ENCODE measurements around the gene RPS6KA2. TPM values are rescaled to one million over a fixed set of nuclear protein-coding genes. Genes with fewer than 3 reads are reported as not detected.

Gene RPS6KA2
- total and polyA plus RNA-seq, 2 donors (not counting 3 experiments of a cell fraction or from before 2014, with no cell fraction given) = 54.5 to 75.8 TPM

GRCh38 chr6:166670013-166670412 lies 43.0 kb upstream of the RPS6KA2 start:
- CTCF ChIA-PET = no interaction called here

GRCh38 chr6:166667796-166668610 lies 41.0 kb upstream of the RPS6KA2 start:
- no peaks in the 10 kb centered on the region for H3K9me1 ChIP-seq (replicated peaks; ENCODE audit: control insufficient read depth, extremely low read depth, insufficient read depth, low read length)
- no peak overlapping the region for H3K4me3 ChIP-seq (replicated peaks in 1 of 3; ENCODE audit: insufficient read depth in 1 of 3, low read depth in 1 of 3, low read length in 3 of 3)
- H4K20me1 ChIP-seq (replicated peaks; ENCODE audit: control insufficient read depth, extremely low read depth, insufficient read depth, low read length) = no peaks in the 10 kb centered on the region
- no peak for DNase-seq (ENCODE audit: low read depth, low spot score)
- H3K4me1 ChIP-seq (ENCODE audit: control insufficient read depth, extremely low read depth, insufficient read depth, low read length) = no peaks in the 10 kb centered on the region
- H3K79me2 ChIP-seq (ENCODE audit: control insufficient read depth, insufficient read depth, low read length) = no peaks in the 10 kb centered on the region
- H2AFZ ChIP-seq (ENCODE audit: low read depth, low read length) = no peak overlapping the region
- no peak for TF ChIP-seq JUN (IDR thresholded peaks at IDR 0.05; ENCODE audit: borderline replicate concordance, insufficient read depth, insufficient read length, low read depth)
- TF ChIP-seq MYC (IDR thresholded peaks at IDR 0.05; ENCODE audit: low read depth, low read length) = no peak
- no peak for TF ChIP-seq POLR2A (IDR thresholded peaks at IDR 0.05; ENCODE audit: low read depth, low read length)
- TF ChIP-seq MAX (IDR thresholded peaks at IDR 0.05; ENCODE audit: insufficient read depth, insufficient read length) = no peak
- no peak for TF ChIP-seq FOS (IDR thresholded peaks at IDR 0.05; ENCODE audit: borderline replicate concordance, insufficient read depth, low read length)
- TF ChIP-seq POLR2AphosphoS5 (IDR thresholded peaks at IDR 0.05; ENCODE audit: insufficient read depth, low read depth, low read length) = no peak
- TF ChIP-seq CTCF (IDR thresholded peaks at IDR 0.05; ENCODE audit: extremely low read depth in 1 of 2, insufficient read depth in 1 of 2, low read depth in 1 of 2, low read length in 2 of 2) = no peak
- no peak for TF ChIP-seq GATA2 (IDR thresholded peaks at IDR 0.05; ENCODE audit: insufficient read depth, insufficient read length, low read depth, low read length)
- intact Hi-C loops (cut with micrococcal nuclease) = no loop called here
- POLR2A ChIA-PET = no interaction called here
- no TSS peak for BruUV-seq (replicated peaks)
- H3K36me3 ChIP-seq (ENCODE audit: control insufficient read depth in 2 of 2, extremely low read depth in 1 of 2, insufficient read depth in 2 of 2, low read length in 2 of 2) = no peaks in the 10 kb centered on the region
- peaks cover 1 to 7% of the 10 kb centered on the region in 2 experiments for H3K27me3 ChIP-seq (ENCODE audit: control insufficient read depth in 2 of 2, insufficient read depth in 2 of 2, low read length in 2 of 2)
- H3K9ac ChIP-seq (replicated peaks; ENCODE audit: extremely low read depth, insufficient read depth, low read length) = no peak overlapping the region
- dilution Hi-C loops (cut with MboI; ENCODE audit: extremely low pct_ligation_motif_present, low sequenced_read_pairs) = no loop called here
- CTCF ChIA-PET = interaction anchor here (0.7 to 1.7 kb wide), 4 partner anchors 12 to 45 kb away, joined by 3 read pairs; no protein-coding TSS in a partner anchor
- no peaks in the 10 kb centered on the region for H3K9me3 ChIP-seq (replicated peaks; ENCODE audit: control insufficient read depth, insufficient read depth, low read length)
- FAIRE-seq = no peak
- H3K27ac ChIP-seq (ENCODE audit: insufficient read depth, low read depth, low read length) = no peak overlapping the region
- no peak overlapping the region for H3K4me2 ChIP-seq (ENCODE audit: insufficient read depth, low read length)

More at GRCh38 chr6:166670013-166670412, 43.0 kb upstream of the RPS6KA2 start:
- Histone ChIP-seq H3K9ac (replicated peaks; ENCODE audit: extremely low read depth, insufficient read depth, low read length) (no peak overlapping the region), H2AFZ (ENCODE audit: low read depth, low read length) (no peak overlapping the region), H3K79me2 (ENCODE audit: control insufficient read depth, insufficient read depth, low read length) (no peaks in the 10 kb centered on the region), H3K4me1 (ENCODE audit: control insufficient read depth, extremely low read depth, insufficient read depth, low read length) (no peaks in the 10 kb centered on the region), H3K4me3 (replicated peaks in 1 of 3; ENCODE audit: insufficient read depth in 1 of 3, low read depth in 1 of 3, low read length in 3 of 3) (no peak overlapping the region), H3K9me3 (replicated peaks; ENCODE audit: control insufficient read depth, insufficient read depth, low read length) (no peaks in the 10 kb centered on the region), H3K4me2 (ENCODE audit: insufficient read depth, low read length) (no peak overlapping the region), H3K27me3 (ENCODE audit: control insufficient read depth in 2 of 2, insufficient read depth in 2 of 2, low read length in 2 of 2) (peaks cover 1 to 7% of the 10 kb centered on the region in 2 experiments), H3K36me3 (ENCODE audit: control insufficient read depth in 2 of 2, extremely low read depth in 1 of 2, insufficient read depth in 2 of 2, low read length in 2 of 2) (no peaks in the 10 kb centered on the region), H4K20me1 (replicated peaks; ENCODE audit: control insufficient read depth, extremely low read depth, insufficient read depth, low read length) (no peaks in the 10 kb centered on the region), H3K27ac (ENCODE audit: insufficient read depth, low read depth, low read length) (no peak overlapping the region), H3K9me1 (replicated peaks; ENCODE audit: control insufficient read depth, extremely low read depth, insufficient read depth, low read length) (no peaks in the 10 kb centered on the region)
- dilution Hi-C loops (cut with MboI; ENCODE audit: extremely low pct_ligation_motif_present, low sequenced_read_pairs) = no loop called here
- intact Hi-C loops (cut with micrococcal nuclease) = no loop called here
- TF ChIP-seq POLR2AphosphoS5 (IDR thresholded peaks at IDR 0.05; ENCODE audit: insufficient read depth, low read depth, low read length) (no peak), JUN (IDR thresholded peaks at IDR 0.05; ENCODE audit: borderline replicate concordance, insufficient read depth, insufficient read length, low read depth) (no peak)
- FAIRE-seq (no peak), DNase-seq (ENCODE audit: low read depth, low spot score) (no peak)
- POLR2A ChIA-PET = no interaction called here
- BruUV-seq (replicated peaks) = no TSS peak

Measured in endothelial cell of umbilical vein (primary cell).